Renal cortex interstitium (tissue), 11 donors: ENCODE data around the gene IRF3. TPM values are rescaled to one million over a fixed set of nuclear protein-coding genes. Genes with fewer than 3 reads are reported as not detected.
"Not testable (repeated sequence)": the region's sequence is repeated elsewhere in the genome, so short reads cannot be mapped to it uniquely, and the experiment has no call there.

Experiments
- DNase-seq, 11 donors: peaks; one replicate each; pipeline ENCODE4 v3.0.0-alpha.2; 2013; ENCODE audit warnings: low read depth in 9 of 11, low spot score in 4 of 11; ENCODE audit errors: extremely low read depth in 1 of 11
- polyA plus RNA-seq, 3 donors: library from polyadenylated mRNA; unstranded; fragments of 120-200 nt; gene quantifications; one replicate each; pipeline ENCODE4 v1.2.1, GENCODE V29; 2013; ENCODE audit not compliant: insufficient read length in 3 of 3

IRF3 gene
- polyA plus RNA-seq, 3 donors = 36.8 to 92.3 (median 57.7) TPM

GRCh38 chr19:49637821-49638738 is 27.6 kb downstream of the IRF3 start:
- peak in 2 of 11 donors; percentile 41 to 49 for DNase-seq

DNA sequence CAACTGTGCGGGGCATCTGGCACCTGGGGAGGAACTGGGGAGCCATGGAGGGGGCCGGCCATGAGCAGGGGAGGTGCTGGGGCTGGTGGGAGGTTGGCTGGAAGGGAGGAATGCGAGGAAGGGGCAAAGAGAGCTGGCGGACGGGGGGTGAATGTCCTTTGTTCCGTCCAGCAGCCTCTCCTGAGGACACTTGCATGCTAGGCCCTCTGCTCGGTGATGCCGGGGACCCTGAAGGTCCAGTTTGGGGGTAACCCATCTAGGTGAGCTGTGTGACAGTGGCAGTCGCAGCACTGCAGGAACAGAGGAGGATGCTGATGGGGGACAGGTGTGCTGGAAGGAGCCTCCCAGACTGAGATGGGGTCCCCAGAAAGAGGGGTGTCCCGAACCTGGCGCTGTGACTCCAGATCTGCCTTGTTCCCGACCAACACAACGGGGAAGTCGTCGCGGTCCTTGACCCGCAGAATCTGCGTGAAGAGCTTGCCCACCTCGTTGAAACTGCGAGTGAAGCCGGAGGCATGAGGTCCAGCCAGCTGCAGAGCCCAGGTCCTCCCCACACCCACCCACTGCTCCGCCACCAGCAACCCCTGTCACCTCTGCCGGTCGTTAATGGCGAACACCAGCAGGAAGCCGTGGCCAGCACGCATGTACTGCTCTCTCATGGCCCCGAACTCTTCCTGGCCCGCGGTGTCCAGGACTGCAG is 29.3 kb downstream of the IRF3 start:
- DNase-seq = no peak

DNA sequence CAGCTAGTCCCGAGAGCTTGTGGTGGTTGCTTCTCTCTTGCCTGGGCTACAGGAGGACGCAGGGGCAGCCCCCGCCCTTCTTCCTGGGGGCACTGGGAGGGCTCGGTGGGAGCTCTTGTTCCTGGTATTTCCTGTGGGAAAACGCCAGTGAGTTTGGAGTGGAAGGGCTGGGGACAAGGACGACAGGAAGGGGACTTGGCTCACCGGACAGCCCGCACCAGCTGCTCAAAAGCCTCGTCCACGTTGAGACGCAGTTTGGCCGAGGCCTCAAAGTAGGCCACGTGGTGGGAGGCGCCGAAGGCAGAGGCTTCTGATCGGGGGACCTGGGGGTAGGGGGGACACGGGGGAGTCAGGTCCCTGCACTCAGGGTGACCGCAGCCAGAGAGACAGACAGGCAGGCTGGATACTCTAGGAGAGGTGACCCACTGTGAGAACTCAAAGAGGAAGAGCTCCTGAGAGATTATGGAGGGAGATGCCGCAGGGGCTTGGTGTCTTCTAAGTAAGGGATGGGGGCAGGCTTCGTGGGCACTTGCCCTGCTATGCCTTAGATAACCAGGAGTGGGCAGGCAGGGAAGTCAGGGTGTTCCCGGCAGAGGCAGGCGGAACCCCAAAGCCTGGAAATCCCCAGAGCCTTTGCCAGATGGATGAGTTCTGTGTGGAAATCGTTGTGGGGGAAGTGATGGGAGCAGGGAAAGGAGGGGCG is 30.0 kb downstream of the IRF3 start:
- no peak for DNase-seq

DNA sequence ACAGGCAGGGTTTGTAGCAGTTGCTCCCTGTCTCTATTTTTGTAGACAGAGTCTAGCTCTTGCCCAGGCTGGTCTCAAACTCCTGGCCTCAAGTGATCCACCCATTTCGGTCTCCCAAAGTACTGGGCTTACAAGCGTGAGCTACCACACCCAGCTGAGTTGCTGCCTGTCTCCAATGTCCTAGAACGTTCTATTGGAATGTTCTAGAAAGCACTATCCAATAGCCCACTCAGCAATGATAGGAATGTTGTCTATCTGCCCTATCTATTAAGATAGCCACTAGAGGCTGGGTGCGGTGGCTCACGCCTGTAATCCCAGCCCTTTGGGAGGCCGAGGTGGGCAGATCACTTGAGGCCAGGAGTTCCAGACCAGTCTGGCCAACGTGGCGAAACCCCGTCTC is 32.4 kb downstream of the IRF3 start:
- not testable (repeated sequence) for DNase-seq

DNA sequence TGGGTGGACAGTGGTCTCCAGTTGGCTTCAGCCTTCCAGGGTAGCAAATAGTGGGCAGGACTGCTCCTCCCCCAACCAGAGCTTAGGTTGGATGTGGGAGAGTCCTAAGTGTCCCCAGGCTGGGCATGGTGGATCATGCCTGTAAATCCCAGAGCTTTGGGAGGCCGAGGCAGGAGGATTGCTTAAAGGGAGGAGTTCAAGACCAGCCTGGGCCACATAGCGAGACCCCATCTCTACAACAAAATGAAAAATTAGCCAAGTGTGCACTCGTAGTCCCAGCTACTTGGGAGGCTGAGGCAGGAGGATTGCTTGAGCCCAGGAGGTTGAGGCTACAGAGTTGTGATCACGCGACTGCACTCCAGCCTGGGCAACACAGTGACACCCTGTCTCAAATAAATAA is 33.1 kb downstream of the IRF3 start:
- no peak for DNase-seq

GRCh38 chr19:49631610-49632192 is 34.0 kb downstream of the IRF3 start:
- DNase-seq = no peak

GRCh38 chr19:49631014-49631588 is 34.6 kb downstream of the IRF3 start:
- no peak for DNase-seq

DNA sequence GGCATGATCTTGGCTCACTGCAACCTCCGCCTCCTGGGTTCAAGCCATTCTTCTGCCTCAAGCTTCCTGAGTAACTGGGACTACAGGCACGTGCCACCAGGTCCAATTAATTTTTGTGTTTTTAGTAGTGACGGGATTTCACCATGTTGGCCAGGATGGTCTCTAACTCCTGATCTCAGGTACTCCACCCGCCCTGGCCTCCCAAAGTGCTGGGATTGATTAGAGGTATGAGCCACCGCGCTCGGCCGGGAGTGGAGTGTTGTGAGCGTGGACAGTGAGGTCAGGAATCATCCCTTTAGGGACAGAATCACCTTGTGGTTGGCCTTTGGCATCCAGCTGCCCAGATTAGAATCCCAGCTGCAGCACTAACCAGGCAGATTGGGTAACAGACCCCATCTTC is 36.0 kb downstream of the IRF3 start:
- no peak for DNase-seq

DNA sequence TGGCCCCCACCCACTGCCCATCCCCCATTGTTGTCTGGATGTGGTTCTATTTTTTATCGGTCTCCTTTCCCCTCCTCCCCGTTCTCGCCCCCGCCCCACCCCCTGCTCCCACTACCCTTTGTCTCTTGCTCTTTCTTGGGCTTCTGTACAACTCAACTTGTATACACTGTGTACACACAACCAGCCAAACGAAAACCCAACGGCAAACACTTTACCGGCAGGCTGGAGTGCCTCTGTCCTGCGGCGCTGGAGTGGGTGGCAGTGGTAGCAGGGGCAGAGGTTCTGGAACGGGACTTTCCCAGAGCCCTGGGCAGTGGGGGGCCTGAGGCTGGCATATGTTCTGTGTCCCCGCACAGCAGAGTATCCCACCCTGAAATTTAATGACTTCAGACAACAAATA is 39.4 kb downstream of the IRF3 start:
- DNase-seq = no peak

- DNase-seq = no peak
Observed at GRCh38 chr19:49624967-49625910, 40.4 kb downstream of the IRF3 start.

- not testable (repeated sequence) for DNase-seq
Observed at GRCh38 chr19:49617860-49618259, 47.8 kb downstream of the IRF3 start.

DNA sequence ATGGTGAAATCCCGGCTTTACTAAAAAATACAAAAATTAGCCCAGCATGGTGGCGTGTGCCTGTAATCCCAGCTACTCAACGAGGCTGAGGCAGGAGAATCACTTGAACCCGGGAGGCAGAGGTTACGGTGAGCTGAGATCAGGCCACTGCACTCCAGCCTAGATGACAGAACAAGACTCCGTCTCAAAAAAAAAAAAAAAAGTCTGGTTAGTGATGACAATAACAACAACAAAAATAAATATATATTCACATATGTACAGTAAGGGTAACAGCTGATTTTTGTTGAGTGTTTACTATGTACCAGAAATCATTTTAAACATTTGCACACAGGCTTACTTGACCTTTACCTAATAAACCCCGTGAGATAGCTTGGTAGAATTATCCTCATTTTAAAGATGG is 48.7 kb downstream of the IRF3 start:
- no peak for DNase-seq

GRCh38 chr19:49616532-49616931 is 49.1 kb downstream of the IRF3 start:
- DNase-seq = no peak

DNA sequence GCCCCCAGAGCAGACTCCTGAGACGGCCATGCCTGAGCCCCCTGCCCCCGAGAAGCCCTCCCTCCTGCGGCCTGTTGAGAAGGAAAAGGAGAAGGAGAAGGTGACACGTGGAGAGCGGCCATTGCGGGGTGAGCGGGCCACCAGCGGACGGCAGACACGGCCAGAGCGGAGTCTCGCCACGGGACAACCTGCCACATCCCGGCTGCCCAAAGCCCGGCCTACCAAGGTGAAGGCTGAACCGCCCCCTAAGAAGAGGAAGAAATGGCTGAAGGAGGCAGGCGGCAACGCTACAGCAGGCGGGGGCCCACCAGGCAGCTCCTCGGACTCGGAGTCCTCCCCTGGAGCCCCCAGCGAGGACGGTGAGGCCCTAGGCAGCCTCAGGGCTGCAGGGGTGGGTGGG is 49.8 kb downstream of the IRF3 start:
- DNase-seq = no peak

DNA sequence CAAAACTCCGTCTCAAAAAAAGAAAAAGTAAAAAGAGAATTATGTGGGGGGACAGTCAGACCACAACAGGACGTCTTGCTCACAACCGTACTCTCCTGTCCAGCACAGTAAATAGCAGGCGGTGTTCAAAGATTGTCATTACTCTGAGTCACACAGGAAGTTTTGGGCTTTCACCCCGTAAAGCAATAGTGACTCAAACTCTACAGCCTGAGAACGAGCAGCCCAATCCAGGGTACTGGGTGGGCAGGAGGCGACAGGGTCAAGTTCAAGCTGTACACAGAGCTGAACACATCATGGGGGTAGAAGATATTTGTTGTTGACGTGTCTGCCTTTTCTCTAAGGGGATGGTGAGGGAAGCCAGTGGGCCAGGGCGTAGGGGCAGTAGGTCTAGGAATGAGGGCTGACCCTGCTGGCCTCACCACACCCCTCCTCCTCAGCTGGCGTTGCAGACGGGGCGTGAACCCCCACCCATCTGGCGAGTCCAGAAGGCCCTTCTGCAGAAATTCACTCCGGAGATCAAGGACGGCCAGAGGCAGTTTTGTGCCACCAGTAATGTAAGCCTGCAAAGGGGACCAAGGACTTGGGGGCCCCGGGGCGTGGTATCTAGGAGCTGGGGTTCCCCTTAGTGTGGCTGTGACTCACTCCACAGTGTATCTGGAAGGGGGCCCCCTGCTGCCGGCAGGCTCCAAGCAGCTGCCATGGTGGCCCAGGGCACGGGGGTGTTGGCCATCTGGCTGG is 51.4 kb downstream of the IRF3 start:
- DNase-seq = no peak

GRCh38 chr19:49613374-49613773 is 52.3 kb downstream of the IRF3 start:
- DNase-seq = no peak
